ENCODE data around the gene IP6K3.

DNA sequence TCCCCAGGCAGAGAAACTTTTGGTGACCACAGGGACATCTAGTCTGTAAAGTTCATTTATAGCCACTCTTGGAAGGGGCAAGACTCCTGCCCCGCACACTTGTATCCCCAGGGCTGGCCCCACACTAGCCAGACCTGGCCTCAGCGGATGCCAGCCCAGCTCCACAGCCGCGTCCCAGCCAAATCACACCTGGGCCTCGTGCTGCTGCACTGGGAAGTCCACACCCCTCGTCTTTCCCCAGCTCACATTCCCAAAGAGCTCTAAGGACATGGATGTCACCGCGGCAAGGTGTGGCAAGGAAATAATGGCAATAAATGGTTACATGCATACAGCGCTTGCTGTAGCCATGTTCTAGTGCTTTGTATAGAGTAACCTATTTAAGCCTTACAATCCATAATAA is 8.6 kb downstream of the IP6K3 start:
- TF ChIP-seq POLR2AphosphoS5 (IDR thresholded peaks at IDR 0.05), result no peak
- TF ChIP-seq, protein P1, sequence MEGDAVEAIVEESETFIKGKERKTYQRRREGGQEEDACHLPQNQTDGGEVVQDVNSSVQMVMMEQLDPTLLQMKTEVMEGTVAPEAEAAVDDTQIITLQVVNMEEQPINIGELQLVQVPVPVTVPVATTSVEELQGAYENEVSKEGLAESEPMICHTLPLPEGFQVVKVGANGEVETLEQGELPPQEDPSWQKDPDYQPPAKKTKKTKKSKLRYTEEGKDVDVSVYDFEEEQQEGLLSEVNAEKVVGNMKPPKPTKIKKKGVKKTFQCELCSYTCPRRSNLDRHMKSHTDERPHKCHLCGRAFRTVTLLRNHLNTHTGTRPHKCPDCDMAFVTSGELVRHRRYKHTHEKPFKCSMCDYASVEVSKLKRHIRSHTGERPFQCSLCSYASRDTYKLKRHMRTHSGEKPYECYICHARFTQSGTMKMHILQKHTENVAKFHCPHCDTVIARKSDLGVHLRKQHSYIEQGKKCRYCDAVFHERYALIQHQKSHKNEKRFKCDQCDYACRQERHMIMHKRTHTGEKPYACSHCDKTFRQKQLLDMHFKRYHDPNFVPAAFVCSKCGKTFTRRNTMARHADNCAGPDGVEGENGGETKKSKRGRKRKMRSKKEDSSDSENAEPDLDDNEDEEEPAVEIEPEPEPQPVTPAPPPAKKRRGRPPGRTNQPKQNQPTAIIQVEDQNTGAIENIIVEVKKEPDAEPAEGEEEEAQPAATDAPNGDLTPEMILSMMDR (IDR thresholded peaks at IDR 0.05), result no peak
- TF ChIP-seq POLR2A (IDR thresholded peaks at IDR 0.05), result no peak
- TF ChIP-seq EP300 (IDR thresholded peaks at IDR 0.05), result no peak
